HFF-Myc (cell line): ENCODE measurements around the gene BIRC5.
A peak's percentile ranks its signal among the peaks of the same experiment; 100 is the strongest.

Experiments used
- DNase-seq: peaks from one replicate; pipeline ENCODE4 v3.0.0-alpha.2; 2011; ENCODE audit warnings: low read depth; ENCODE audit errors: extremely low read depth
- H3K4me3 ChIP-seq: replicated peaks from 2 replicates; pipeline ENCODE4 v1.5.1; 2011; ENCODE audit warnings: low read depth, mild to moderate bottlenecking, control low read depth, low read length
- TF ChIP-seq, protein P1 (sequence below): IDR thresholded peaks from 2 replicates; pipeline ENCODE4 v1.5.1; 2012; ENCODE audit warnings: mild to moderate bottlenecking, low read depth, low read length, control low read depth; ENCODE audit errors: missing control alignments

BIRC5 gene

DNA sequence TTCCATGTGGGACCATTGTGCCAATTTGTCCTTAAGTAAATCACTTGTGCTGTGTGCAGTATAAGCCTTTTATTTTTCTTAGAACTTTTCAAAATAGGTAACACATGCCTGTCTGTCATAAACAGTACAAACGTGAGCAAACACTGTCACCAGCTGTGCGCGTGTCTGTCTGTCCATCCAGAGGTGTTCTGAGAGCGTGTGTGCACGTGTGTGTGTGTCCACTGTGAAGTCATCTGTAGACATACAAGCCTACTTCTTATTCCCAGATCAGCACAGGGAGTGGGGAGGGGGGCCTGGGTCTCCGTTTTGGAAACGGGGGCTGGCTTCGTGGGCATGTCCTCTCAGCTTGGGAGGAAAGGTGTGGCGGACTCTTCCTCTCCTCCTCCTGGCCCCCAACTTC is 26.8 kb downstream of the BIRC5 start:
- DNase-seq, result no peak
- no peak overlapping the region for H3K4me3 ChIP-seq
- TF ChIP-seq, protein P1, sequence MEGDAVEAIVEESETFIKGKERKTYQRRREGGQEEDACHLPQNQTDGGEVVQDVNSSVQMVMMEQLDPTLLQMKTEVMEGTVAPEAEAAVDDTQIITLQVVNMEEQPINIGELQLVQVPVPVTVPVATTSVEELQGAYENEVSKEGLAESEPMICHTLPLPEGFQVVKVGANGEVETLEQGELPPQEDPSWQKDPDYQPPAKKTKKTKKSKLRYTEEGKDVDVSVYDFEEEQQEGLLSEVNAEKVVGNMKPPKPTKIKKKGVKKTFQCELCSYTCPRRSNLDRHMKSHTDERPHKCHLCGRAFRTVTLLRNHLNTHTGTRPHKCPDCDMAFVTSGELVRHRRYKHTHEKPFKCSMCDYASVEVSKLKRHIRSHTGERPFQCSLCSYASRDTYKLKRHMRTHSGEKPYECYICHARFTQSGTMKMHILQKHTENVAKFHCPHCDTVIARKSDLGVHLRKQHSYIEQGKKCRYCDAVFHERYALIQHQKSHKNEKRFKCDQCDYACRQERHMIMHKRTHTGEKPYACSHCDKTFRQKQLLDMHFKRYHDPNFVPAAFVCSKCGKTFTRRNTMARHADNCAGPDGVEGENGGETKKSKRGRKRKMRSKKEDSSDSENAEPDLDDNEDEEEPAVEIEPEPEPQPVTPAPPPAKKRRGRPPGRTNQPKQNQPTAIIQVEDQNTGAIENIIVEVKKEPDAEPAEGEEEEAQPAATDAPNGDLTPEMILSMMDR, result no peak

DNA sequence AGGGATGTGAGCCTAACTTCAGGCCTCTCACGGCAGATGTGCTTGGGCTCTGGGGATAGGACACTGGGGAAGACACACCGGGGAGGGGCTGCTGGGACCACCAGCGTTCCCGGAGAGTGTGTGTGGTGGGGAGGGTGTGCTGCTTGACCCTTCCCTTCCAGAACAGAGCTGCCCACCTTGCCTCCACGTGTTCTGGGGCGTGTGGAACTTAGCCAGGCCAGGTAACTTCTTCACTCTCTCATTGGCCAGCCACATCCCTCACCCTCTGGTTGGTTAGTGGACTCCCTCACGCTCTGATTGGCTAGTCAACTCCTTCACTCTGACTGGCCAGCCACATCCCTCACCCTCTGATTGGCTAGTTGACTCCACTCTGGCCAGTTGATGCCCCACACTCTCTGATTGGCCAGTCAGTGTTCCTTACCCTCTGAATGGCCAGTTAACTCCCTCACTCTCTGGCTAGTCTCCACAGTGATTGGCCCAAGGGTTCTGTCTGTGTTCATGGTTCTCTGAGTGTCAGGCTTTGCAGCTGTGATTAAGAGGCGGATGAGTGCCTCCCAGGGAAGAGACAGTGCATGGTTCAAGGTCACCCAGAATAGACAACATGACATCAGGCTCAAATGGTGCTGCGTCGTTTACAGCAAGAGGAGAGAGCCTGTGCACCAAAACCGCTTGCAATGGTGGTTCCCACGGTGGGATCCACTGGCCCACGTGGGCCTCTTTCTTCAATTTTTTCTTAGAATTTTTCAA is 27.4 kb downstream of the BIRC5 start:
- DNase-seq, result peak; percentile 25
- no peak overlapping the region for H3K4me3 ChIP-seq
- TF ChIP-seq, protein P1, result no peak

DNA sequence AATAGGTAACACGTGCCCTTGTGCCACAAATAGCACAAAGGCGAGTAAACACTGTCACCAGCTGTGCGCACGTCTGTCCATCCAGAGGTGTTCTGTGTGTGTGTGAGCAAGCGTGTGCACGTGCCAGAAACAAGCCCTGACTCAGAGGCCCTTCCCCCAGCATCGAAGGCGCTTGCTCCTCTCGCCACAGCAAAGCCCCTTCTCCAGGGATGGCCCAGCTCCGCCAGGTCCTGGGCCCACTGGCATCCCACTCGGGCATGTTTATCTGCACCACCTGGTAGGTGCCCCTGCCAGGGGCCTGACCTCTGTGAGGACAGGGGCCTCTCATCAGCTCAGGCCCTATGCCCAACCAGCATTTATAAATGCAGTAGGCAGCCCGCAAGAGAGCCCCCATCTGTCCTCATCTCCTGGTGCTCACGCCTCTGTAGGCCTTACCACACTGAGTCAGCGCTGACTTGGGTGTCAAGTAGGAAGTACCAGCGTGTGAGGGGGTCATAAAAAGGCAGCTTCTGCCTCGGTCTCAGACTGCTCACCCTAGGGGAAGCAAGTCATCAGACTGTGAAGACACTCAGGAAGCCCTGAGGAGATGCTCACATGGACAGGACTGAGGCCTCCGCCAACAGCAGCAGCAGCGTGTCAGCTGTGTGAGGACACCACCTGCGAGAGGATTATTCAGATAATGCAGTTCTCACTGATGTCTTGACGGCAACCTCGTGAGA is 28.1 kb downstream of the BIRC5 start:
- DNase-seq, result no peak
- TF ChIP-seq, protein P1, result no peak
- H3K4me3 ChIP-seq, result no peak overlapping the region

DNA sequence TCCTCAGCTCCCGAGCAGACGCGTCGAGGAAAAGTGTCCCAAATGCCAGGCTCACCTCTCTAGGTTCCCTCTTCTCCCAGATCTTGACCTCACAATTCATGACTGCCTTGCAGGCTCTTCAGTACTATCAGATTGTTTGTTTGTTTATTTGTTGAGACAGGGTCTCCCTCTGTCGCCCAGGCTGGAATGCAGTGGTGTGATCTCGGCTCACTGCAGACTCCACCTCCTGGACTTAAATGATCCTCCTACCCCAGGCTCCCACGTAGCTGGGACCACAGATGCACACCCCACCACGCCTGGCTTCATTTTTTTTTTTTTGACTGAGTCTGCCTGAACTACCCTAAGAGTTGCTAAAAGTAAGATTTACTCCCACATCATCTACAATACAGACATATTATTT is 33.3 kb downstream of the BIRC5 start:
- H3K4me3 ChIP-seq, result no peak overlapping the region
- no peak for DNase-seq
- TF ChIP-seq, protein P1, result no peak

DNA sequence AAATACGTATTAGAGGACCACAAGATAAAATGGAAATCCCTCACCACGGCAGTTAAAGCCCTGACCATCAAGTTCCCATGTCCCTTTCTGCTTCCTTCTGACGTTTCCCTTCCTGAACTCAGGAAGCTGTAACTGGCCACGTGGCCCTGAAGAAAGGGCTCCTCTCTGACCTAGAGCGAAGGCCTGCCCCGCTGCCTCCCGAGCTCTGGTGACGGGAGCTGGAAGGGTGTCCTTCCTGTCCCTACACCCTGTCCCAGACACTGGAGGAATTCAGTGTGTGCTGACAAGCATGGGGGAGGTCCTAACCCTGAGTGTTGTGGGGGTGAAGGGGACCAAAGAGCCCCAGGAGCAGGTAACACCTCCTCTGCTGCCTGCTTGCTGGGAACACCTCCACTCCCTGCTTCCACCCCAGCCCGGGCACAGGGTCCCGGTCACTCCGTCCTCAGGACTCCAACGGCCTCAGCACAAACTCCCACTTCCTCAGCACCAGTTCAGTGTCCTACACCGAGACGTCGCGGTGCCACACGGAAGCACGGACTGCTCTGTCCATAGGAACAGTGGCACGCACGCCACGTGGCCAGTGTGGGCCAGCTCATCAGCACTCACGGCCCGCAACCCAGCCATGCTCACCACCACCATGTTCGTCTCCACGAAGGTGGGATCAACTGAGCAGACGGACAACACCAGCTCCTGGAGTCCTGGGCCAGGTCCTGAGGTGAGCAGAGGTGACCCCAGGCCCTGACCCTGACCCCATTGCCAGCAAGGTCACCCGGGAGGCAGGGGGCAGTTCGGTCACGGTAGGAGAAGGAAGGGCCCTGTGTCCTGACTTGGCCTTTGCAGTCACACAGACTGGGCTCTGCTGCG is 34.2 kb downstream of the BIRC5 start:
- no peak for DNase-seq
- no peak overlapping the region for H3K4me3 ChIP-seq
- TF ChIP-seq, protein P1, result no peak

DNA sequence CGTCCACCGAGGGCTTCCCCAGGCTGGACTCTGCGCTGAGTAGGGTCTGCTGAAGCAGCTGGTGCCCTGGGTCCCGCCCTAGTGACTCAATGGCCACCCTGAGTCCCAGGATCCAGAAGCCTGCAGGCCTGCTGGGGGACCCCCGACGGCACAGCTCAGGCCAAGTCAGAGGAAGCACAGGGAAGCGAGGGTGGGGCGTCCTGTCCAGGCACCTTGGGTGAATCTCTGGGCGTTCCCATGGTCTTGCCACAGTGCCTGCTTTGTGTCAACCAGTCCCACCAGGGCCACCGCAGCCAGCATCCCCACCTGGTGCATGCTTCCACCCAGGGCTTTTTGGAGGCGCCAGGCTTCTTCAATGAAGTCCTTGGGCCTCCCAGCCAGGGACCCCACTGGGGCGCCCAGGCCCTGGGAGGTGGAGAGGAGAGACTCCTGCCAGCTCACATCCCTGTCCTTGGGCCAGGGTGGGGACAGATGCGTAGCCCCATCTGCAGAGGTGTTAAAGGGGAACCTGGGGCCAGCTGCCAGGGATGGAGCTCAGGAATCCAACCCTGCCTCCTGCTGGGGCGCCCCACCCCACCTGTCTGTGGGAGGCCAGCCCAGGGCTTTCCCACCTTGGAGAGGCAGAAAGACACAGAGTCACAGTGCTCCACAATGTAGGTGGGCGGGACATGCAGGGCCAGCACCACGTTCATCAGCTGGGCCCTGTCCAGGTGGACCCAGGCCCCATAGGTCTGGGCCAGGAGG is 35.2 kb downstream of the BIRC5 start:
- H3K4me3 ChIP-seq, result no peak overlapping the region
- TF ChIP-seq, protein P1, result no peak
- no peak for DNase-seq
